Stimulated activated naive CD8-positive, alpha-beta T cell treated with anti-CD3 and anti-CD28 coated beads, Interleukin-15, amount 100 ng/mL, for 72 hours (primary cell): ENCODE data around the gene SLC9A5.

Experiments
- ATAC-seq: fragments of 150-1000 bp; cut with Tn5 transposase; 2 replicates; pipeline ENCODE4 v1.10.0; 2021; ENCODE audit warnings: mild to moderate bottlenecking, moderate library complexity
- DNase-seq, 2 donors: peaks; one replicate each; pipeline ENCODE4 v3.0.0; 2021 to 2022
- H3K27ac Mint-ChIP-seq, 2 donors: one replicate each; pipeline ENCODE4 v1.8.0; 2022; ENCODE audit warnings: mild to moderate bottlenecking in 2 of 2, mixed read lengths in 2 of 2, moderate library complexity in 2 of 2
- H3K27me3 Mint-ChIP-seq: one replicate; pipeline ENCODE4 v1.8.0; 2022; ENCODE audit warnings: mixed read lengths
- H3K4me1 Mint-ChIP-seq: one replicate; pipeline ENCODE4 v1.8.0; 2022; ENCODE audit warnings: mild to moderate bottlenecking, mixed read lengths
- H3K4me3 Mint-ChIP-seq, 2 donors: one replicate each; pipeline ENCODE4 v1.8.0; 2022; ENCODE audit warnings: mild to moderate bottlenecking in 2 of 2, mixed read lengths in 2 of 2, moderate library complexity in 1 of 2
- H3K9me3 Mint-ChIP-seq, 2 donors: one replicate each; pipeline ENCODE4 v1.8.0; 2022; ENCODE audit warnings: mixed read lengths in 2 of 2

SLC9A5 gene

GRCh38 chr16:67209565-67209964 lies 39.2 kb upstream of the SLC9A5 start:
- no peaks in the 10 kb centered on the region for H3K27me3 Mint-ChIP-seq

GRCh38 chr16:67210069-67210937 lies 38.5 kb upstream of the SLC9A5 start:
- DNase-seq (no peak), ATAC-seq (no peak)
- Mint-ChIP-seq H3K4me1 (peaks cover 9% of the 10 kb centered on the region), H3K27me3 (no peaks in the 10 kb centered on the region), H3K9me3 (no peaks in the 10 kb centered on the region), H3K27ac (peak overlapping the region in 1 of 2 donors; percentile 83), H3K4me3 (no peak overlapping the region)

More at GRCh38 chr16:67209565-67209964, 39.2 kb upstream of the SLC9A5 start:
- Mint-ChIP-seq H3K9me3 (no peaks in the 10 kb centered on the region), H3K27ac (no peak overlapping the region), H3K4me1 (peaks cover 9% of the 10 kb centered on the region), H3K4me3 (no peak overlapping the region)
- ATAC-seq (no peak), DNase-seq (no peak)

GRCh38 chr16:67211674-67212073 lies 37.1 kb upstream of the SLC9A5 start:
- no peak overlapping the region for H3K4me3 Mint-ChIP-seq
- H3K4me1 Mint-ChIP-seq = peaks cover 3% of the 10 kb centered on the region
- H3K9me3 Mint-ChIP-seq = no peaks in the 10 kb centered on the region
- DNase-seq (no peak), ATAC-seq (no peak)
- no peaks in the 10 kb centered on the region for H3K27me3 Mint-ChIP-seq
- peak overlapping the region in 1 of 2 donors; percentile 4 for H3K27ac Mint-ChIP-seq

- no peak for DNase-seq
- Mint-ChIP-seq H3K4me3 (no peak overlapping the region), H3K27ac (no peak overlapping the region), H3K27me3 (no peaks in the 10 kb centered on the region), H3K9me3 (no peaks in the 10 kb centered on the region), H3K4me1 (no peaks in the 10 kb centered on the region)
- ATAC-seq = no peak
Measured at GRCh38 chr16:67212766-67213165, 36.0 kb upstream of the SLC9A5 start.

- no peaks in the 10 kb centered on the region for H3K27me3 Mint-ChIP-seq
- H3K9me3 Mint-ChIP-seq = no peaks in the 10 kb centered on the region
- DNase-seq (no peak), ATAC-seq (no peak)
- no peak overlapping the region for H3K27ac Mint-ChIP-seq
- no peaks in the 10 kb centered on the region for H3K4me1 Mint-ChIP-seq
- H3K4me3 Mint-ChIP-seq = no peak overlapping the region
Measured at GRCh38 chr16:67213197-67214019, 35.4 kb upstream of the SLC9A5 start.

GRCh38 chr16:67215706-67216105 lies 33.1 kb upstream of the SLC9A5 start:
- Mint-ChIP-seq H3K4me1 (no peaks in the 10 kb centered on the region), H3K9me3 (no peaks in the 10 kb centered on the region), H3K4me3 (no peak overlapping the region), H3K27me3 (no peaks in the 10 kb centered on the region), H3K27ac (peak overlapping the region in 1 of 2 donors; percentile 1)
- no peak for DNase-seq
- ATAC-seq = no peak

- Mint-ChIP-seq H3K27me3 (no peaks in the 10 kb centered on the region), H3K9me3 (no peaks in the 10 kb centered on the region), H3K4me3 (no peak overlapping the region), H3K27ac (no peak overlapping the region), H3K4me1 (no peaks in the 10 kb centered on the region)
- DNase-seq (no peak), ATAC-seq (no peak)
Measured at GRCh38 chr16:67216612-67217490, 31.9 kb upstream of the SLC9A5 start.

GRCh38 chr16:67223992-67224391 lies 24.8 kb upstream of the SLC9A5 start:
- H3K4me1 Mint-ChIP-seq = peaks cover 49% of the 10 kb centered on the region
- H3K27ac Mint-ChIP-seq = no peak overlapping the region
- DNase-seq (no peak), ATAC-seq (no peak)
- H3K27me3 Mint-ChIP-seq = no peaks in the 10 kb centered on the region
- no peaks in the 10 kb centered on the region for H3K9me3 Mint-ChIP-seq
- no peak overlapping the region for H3K4me3 Mint-ChIP-seq

GRCh38 chr16:67226295-67226803 lies 22.4 kb upstream of the SLC9A5 start:
- H3K27me3 Mint-ChIP-seq = no peaks in the 10 kb centered on the region
- H3K4me3 Mint-ChIP-seq = peak overlapping the region; percentile 98 to 100
- ATAC-seq (peak; percentile 2), DNase-seq (no peak)
- peaks cover 56% of the 10 kb centered on the region for H3K4me1 Mint-ChIP-seq
- no peaks in the 10 kb centered on the region for H3K9me3 Mint-ChIP-seq
- H3K27ac Mint-ChIP-seq = peak overlapping the region; percentile 96 to 98

- Mint-ChIP-seq H3K9me3 (no peaks in the 10 kb centered on the region), H3K27me3 (no peaks in the 10 kb centered on the region), H3K4me3 (peak within 1 kb of the TSS; percentile 98 to 100), H3K27ac (peak within 1 kb of the TSS; percentile 96 to 98), H3K4me1 (peaks cover 56% of the 10 kb centered on the region)
- ATAC-seq (peak; percentile 95), DNase-seq (peak; percentile 98 to 99)
Measured at GRCh38 chr16:67226804-67227566, 21.8 kb upstream of the SLC9A5 start, which contains the start of gene TMEM208. Gene TMEM208, plus strand, starts transcription at chr16:67227130. Its CDS starts 89 bp downstream, at chr16:67227219.

- no peak for DNase-seq
- ATAC-seq = no peak
Measured at GRCh38 chr16:67227567-67227921, 21.2 kb upstream of the SLC9A5 start.

GRCh38 chr16:67228034-67228785 lies 20.6 kb upstream of the SLC9A5 start:
- Mint-ChIP-seq H3K4me3 (peak overlapping the region; percentile 98 to 100), H3K4me1 (peaks cover 56% of the 10 kb centered on the region), H3K27ac (peak overlapping the region; percentile 96 to 98), H3K27me3 (no peaks in the 10 kb centered on the region), H3K9me3 (no peaks in the 10 kb centered on the region)
- ATAC-seq (no peak), DNase-seq (no peak)

More at GRCh38 chr16:67227567-67227921, 21.2 kb upstream of the SLC9A5 start:
- no peaks in the 10 kb centered on the region for H3K27me3 Mint-ChIP-seq
- peaks cover 56% of the 10 kb centered on the region for H3K4me1 Mint-ChIP-seq
- H3K9me3 Mint-ChIP-seq = no peaks in the 10 kb centered on the region
- peak overlapping the region; percentile 96 to 98 for H3K27ac Mint-ChIP-seq
- H3K4me3 Mint-ChIP-seq = peak overlapping the region; percentile 98 to 100

- peaks cover 56% of the 10 kb centered on the region for H3K4me1 Mint-ChIP-seq
- H3K27ac Mint-ChIP-seq = no peak overlapping the region
- H3K27me3 Mint-ChIP-seq = no peaks in the 10 kb centered on the region
- DNase-seq (no peak), ATAC-seq (no peak)
- peak overlapping the region; percentile 45 to 98 for H3K4me3 Mint-ChIP-seq
- H3K9me3 Mint-ChIP-seq = no peaks in the 10 kb centered on the region
Measured at GRCh38 chr16:67228905-67229304, 19.9 kb upstream of the SLC9A5 start.
